Occipital lobe (tissue), 2 donors: ENCODE data around the gene APC2. TPM values are rescaled to one million over a fixed set of nuclear protein-coding genes. Genes with fewer than 3 reads are reported as not detected.
"Not testable (repeated sequence)": the region's sequence is repeated elsewhere in the genome, so short reads cannot be mapped to it uniquely, and the experiment has no call there.

Experiments used
- DNase-seq: peaks from one replicate; lab custom pipeline; 2025; lab: John Stamatoyannopoulos, UW
- total RNA-seq: library from RNA; depleted of rRNA; stranded (reverse); fragments of >200 nt; gene quantifications from one replicate; pipeline ENCODE4 v1.2.3, GENCODE V29; 2014

APC2 gene
- total RNA-seq, 1 donor from 2014 or later: 141 TPM

DNA sequence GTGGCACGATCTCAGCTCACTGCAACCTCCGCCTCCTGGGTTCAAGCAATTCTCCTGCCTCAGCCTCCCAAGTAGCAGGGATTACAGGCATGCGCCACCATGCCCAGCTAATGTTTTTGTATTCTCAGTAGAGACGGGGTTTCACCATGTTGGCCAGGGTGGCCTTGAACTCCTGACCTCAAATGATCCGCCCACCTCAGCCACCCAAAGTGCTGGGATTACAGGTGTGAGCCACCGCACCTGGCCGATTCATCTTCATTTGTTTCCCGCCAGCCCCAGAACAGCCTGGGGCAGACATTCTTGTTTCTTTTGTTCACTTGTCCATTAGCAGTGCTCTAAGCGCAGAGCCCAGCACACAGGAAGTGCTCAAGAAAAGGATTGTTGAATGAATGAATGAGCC lies 27.1 kb downstream of the APC2 start:
- DNase-seq: not testable (repeated sequence)

DNA sequence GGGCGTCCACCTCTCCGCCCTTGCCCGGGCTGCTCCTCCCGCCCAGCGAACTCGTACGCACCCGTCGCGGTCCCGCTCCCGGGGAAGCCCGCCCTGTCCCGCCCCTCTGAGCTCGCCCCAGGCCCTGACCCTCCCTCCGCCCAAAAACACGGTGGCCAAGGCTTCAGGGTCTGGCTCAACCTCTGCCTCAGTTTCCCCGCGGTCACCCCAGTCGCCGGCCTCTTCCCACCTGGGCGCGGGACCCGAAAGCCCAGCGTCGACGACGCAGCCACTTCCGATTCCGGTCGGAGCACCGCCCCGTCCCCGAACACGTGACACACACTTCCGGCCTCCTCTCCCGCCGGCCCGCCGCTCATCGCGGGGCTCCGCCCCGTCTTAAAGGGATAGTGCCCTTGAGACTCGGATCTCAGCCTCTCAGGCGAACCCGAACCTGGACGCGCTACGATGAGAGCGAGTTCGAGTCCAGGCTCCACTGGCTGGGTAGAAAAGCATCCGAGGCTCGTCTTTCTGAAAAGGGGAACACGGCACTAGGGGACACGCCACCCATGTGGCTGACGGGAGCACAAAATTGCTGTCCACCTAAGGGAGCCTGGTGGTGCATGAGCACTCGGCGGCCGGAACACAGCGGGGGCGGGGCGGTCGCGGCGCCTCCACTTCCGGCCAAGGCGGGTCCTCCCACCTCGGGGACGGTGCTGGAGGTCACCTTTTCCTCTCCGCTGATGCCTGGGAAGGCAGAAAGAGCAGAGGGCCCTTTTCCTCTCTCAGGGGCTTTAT lies 29.2 kb downstream of the APC2 start, which contains the start of gene C19orf25:
C19orf25 (minus strand) TSS at position 282 of the 774 bp plus-strand sequence. CDS start 312 bp downstream, outside the sequence.
- DNase-seq: peak; percentile 85

DNA sequence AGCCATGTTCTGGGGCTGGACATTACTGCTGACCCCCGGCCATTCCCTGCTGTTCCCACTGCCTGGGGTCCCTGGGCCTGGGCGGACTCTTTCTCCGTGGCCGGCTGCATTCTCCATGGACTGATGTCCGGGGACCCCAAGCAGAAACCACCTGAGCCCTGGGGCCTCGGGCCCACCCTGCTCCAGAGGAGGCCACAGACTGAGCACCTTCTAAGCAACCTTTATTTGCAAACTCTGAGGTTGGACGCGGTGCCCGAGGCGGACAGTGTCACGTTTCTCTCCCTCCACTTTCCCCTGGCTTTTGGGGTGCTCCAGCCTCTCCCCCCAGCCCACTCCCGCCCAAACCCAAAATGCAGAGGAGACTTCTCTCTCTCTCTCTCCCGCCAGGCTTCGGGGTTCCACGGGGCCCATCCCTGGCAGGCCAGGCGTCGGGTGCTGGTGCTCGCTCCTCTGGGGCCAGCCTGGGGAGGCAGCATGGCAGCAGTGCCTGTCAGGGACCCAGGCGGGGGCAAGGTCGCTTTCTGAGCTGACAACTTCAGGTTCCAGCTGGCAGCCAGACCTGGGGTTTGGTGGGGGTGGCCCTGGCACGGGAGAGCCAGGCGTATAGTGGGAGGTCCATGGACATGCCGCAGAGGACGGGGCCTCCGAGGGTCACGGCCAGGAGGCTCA lies 31.4 kb downstream of the APC2 start:
- DNase-seq: no peak

DNA sequence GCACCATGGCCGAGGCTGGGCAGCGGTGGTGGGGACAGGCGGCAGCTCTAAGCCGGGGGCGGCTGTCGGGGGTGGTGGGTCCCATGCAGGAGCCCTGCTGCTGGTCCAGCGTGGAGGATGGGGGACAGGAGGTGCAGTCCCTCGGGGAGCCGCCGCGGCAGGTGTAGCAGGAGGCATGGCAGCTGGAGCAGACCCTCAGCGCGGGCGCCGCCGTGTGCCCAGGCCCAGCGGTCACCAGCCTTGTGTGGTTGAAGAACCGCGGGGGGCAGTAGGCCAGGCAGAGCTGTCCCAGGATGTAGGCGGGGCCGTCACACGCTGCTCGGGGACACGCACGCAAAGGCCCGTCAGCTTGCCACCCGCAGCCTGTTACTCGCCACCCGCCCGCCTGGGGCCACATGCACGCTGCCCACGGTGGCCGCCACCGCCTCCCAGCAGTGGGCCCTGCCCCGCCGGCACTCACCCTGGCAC lies 32.0 kb downstream of the APC2 start:
- DNase-seq: no peak

DNA sequence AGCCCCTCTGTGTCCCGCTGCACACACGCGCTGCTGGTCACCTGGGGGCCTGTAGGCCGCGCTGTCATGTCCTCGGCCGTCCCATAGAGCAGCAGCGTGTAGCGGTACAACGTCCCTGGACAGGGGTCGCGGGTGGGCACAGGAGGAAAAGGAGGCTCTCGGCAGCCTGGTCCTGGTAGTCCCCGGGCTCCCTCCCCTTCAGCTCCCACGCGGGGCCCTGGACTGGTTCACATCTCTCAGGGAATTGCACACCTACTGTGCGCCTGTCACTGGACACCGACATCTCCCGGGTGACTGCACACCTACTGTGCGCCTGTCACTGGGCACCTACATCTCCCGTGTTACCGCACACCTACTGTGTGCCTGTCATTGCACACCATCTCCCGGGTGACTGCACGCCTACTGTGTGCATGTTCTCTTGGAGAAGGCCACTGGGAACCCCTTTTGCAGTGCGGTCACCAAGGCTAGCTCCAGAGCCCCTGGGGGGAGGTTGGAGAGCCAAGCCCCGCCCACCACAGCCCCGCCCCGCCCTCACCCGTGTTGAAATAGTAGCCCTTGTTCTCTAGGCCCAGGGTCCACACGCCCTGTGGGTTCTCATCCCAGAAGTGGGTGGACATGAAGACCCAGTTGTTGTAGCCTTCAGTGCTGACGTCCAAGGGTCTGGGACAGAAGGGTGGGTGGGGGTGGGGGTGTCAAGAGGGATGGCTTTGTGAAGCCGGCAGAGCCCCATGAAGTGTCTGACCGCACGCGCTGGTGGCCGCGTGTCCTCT lies 32.6 kb downstream of the APC2 start:
- no peak for DNase-seq

DNA sequence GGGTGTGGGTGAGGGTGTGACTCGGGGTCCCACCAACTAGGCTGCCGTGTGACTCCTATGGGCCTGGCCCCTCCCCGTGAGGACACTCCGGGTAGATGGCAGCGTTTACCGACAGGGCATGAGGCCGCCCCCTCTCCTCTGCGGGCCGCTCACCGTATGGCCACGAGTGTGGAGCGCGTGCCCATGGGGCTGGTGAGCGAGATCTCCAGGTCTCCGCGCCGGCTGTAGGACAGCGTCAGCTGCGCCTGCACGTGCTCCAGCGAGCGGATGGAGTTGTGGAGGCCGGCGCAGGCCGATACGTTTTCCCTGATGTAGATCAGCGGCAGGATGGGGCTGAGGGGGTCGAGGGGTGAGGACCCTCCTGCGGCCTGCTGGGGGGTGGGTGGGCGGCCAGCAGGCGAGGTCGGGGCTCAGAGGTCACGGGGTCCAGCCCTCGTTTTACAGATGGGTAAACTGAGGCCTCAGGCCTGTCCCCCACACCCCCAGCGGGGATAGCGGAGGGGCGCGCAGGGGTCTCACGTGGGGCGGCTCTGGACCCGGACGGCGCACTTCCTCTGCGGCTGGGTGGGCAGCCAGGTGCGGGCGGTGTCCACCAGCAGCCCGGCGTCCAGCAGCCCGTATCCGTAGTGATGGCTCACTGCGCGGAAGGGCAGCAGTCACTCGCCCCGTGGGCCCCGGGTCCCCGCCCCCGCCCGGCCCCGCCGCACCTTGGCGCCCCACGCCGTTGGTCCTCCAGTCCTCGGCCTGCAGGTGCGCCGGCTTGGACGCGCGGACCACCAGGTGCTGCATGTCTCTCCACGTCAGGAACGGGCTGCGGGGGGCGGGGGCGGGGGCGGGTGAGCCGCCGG lies 33.4 kb downstream of the APC2 start:
- no peak for DNase-seq

DNA sequence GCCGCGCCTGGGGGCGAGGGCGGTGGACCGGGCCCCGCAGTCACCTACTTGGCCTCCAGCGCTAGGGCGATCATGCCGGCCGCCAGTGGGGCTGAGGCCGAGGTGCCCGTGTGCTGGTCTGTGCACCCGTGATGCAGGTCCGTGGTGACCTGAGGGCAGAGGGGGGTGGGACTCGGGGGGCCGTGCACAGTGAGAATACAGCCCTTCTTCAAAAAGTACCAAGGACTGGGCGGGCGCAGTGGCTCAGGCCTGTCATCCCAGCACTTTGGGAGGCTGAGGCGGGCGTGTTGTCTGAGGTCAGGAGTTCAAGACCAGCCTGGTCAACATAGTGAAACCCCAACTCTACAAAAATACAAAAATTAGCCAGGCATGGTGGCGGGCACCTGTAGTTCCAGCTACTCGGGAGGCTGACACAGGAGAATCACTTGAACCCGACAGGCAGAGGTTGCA lies 34.1 kb downstream of the APC2 start:
- no peak for DNase-seq

DNA sequence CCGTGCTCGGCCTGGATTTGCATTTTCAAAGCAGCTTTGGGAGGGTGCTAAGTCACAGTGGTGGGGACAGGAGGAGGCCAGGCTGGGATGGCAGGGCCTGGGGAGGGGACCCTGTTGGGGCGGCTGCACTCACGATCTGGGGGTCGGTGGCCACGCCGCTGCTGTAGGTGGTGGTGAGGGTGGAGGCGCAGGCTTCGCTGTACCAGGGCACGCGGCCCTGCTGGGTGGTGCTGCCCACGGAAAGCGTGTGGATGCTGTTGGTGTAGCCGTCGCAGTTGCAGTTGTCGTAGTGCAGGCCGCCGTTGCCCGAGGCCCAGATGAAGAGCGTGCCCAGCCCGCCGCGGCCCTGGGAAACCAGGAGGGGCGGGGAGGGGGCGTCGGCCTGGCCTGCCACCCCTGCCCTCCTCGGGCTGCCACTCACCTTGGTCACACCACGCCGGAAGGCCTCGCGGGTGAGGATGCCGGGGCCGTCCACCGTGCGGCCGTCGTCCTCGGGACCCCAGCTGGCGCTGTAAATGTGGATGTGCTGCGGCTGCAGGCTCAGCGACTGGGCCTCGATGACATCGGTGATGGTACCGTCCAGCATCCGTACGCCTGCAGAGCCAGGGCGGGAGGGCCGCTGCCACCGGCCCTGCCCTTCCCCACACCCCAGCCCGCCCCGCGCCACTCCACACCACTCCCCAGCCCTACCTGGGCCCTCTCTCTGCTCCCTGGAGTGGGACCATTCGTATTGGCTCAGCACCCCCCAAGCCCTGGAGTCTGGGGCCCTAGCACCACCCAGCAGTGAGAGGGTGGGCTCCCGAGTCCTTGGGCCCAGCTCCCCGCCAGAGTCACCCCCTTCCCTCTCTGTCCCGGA lies 37.0 kb downstream of the APC2 start:
- DNase-seq: no peak

DNA sequence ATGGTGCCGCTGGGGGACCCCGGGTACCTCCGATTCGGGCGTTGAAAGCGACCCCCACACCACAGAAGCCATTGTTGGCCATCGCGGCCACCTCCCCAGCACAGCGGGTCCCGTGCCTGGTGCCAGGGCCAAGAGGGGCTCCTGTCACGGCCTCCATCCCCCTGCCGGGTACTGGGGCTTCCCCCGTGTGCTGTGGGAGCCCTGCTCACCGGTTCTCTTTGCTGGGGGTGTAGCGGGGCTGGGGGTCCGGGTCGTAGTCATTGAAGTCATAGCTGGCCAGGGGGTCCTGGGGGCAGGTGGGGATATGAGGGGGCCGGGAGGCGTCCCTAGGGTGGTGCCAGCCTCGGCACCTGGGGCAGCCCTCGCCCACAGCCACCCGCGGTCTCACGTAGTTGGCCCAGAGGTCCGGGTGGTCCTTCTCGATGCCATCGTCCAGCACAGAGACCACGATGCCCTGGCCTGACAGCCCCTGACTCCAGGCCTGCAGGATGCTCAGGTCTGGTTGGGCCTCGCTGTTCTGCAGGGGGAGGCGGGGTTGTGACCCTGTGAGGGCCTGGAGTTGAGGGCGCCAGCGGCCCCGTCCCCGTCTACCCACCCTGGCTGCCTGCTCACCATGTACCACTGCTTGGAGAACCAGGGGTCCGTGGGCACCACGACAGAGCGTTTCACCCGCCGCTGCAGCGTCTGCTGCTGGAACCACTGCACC lies 37.8 kb downstream of the APC2 start:
- no peak for DNase-seq

DNA sequence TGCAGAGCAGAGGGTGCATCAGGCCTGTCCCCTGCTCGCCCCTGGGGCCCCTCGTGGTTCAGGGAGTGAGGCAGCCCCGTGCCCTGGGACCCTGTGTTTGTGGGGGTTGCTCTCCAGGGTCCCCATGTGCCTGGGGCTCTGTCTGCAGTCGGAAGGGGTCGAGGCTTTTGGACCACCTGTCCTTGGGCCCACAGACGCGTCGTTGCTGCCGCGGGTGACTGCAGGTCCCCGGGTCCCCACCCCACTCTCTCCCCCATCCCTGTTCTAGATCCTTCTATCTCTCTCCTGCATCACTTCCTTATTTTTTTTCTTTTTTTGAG lies 38.3 kb downstream of the APC2 start:
- no peak for DNase-seq

DNA sequence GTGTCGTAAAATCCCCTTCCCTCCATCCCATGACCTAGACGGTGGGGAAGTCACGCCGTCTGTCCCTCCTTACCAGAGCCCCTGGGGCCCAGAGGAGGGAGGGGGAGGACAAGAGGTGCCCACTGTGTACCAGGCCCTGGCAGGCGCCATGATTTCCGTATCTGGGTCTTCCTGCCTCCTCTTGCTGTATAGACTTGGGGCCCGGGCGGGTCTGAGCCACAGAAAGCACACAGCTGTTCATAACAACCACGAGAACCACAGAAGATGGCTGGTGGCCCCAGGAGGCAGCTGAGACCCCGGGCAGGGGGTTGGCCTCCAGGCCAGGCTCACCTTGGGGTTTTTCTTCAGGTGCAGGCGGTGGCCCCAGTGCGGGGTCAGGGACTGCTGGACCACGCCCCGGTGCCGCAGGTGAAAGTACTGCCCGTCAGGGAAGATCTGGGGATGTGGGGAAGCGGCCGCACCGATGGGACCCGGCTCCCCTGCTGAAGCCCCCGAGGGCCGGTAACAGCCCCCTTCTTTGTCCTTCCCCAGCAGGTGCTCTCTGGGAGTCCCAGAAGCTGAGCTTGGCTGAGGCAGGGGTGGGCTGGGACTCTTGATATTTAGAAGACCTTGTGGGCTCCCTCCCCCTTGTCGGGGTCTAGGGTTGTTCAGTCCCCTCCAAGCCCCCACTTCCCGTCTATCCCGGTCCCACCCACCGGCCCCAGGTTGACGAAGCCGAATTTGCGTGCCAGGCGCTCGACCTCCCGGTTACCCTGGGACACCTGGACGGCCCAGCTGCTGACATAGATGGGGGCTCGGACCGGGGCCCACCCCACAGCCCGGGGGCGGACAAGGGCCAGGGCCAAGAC lies 39.8 kb downstream of the APC2 start:
- no peak for DNase-seq

DNA sequence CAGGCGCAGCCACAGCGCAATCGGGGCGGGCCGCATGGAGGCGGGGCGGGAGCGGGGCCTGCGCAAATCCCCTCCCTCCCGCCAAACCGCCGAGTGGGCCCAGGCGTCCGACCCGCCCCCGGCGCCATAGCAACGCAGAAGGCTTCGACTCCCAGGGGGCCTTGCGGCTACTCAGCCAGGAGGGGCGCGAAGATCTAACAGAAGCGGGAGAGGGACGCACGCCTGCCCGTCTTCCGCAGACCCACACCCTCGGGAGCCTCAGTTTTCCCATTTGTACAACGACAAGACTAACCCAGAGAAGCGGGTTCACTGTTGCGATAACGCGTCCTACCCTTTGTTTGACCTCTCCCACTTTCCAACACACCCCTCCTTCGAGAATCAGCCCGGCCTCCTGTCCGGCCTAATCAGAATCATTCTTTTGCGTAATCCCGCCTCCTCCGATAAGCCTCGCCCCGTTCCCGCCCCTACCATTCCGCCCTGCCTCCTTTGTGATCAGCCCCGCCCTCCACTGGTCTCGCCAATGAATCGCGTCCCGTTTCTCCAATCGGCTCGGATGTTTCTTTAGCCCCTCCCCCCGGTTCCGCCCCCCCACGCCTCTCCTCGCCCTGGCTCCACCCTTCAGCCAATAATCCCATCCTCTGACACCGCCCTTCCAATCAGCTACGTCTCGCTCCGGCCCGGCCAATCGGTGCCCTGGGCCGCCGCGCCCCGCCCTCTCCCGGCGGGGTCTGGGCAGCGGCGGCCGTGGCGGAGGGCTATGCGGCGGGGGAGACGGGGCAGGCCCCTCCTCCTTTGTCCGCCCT lies 40.6 kb downstream of the APC2 start, which contains the start of gene PCSK4:
PCSK4 (minus strand) TSS at position 40 of the 803 bp plus-strand sequence; CDS start at position 36, 4 bp downstream.
- peak; percentile 100 for DNase-seq

DNA sequence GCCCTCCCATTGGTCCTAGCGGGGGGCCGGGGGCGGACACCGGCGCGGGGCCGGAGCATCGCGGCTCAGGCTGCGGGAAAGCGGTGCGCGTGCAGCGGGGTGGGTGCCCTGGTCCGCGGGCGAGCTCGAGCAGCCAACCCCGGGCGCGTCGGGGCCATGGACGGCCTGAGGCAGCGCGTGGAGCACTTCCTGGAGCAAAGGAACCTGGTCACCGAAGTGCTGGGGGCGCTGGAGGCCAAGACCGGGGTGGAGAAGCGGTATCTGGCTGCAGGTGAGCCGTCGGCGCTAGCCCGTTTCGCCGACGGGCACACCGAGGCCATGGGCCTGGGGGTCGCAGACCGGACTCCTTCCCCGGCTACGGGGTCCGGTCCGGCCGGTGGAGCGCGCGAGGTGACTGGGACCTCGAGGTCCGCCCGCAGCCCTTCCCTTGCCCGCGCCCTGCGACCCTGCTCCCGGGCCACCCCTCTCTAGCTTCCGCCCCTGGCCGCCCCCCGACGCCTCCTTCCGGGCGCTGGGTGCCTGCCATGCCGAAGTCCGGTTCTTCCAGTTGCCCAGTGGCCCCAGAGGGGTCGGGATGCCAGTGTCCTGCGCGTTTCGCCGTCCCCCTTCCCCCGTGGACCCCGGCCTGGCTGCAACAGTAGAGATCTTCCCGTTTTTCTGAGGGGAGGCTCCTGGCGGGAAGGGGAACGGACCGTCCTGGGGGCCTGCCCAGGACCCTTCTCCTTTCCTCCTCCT lies 41.4 kb downstream of the APC2 start, which contains the start of gene REEP6:
REEP6 (plus strand) TSS at position 68 of the 735 bp plus-strand sequence; CDS start at position 157, 89 bp downstream.
- no peak for DNase-seq

DNA sequence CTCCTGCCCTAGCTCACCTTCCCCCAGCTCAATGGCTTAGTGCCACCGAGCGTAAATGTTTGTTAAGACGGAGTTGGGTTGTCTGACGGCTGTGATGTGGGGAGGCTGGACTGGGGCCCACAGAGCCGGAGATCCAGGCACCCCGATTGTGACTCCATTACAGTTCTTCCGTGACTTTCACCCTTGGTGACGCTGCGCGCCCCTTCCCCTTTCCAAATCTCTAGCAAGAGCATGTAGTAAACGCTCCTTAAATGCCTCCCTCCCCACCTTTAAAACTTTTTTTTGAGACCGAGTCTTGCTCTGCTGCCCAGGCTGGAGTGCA lies 41.9 kb downstream of the APC2 start:
- DNase-seq: no peak

DNA sequence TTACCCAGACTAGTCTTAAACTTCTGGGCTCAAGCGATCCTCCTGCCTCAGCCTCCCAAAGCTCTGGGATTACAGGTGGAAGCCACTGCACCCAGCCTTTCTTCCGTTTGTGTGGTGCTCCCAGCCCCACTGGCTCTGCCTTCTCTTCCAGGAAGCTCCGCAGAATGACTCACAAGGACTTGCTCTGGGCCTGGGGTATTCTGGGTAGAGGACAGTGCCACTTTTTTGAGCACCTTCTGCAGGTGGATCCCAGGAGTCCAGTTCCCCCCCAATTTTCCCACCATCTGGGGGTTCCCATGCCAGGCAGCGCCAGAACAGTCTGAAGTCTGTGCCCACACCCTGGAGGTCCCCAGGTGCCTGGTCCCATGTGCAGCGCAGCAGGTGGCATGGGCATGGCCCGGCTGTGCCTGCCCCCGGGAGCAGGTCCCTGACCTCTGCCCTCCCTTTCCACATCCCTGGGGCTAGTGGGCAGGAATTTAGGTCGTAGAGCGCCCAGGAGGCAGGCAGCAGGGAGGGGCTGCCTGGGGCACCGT lies 42.6 kb downstream of the APC2 start:
- DNase-seq: no peak

DNA sequence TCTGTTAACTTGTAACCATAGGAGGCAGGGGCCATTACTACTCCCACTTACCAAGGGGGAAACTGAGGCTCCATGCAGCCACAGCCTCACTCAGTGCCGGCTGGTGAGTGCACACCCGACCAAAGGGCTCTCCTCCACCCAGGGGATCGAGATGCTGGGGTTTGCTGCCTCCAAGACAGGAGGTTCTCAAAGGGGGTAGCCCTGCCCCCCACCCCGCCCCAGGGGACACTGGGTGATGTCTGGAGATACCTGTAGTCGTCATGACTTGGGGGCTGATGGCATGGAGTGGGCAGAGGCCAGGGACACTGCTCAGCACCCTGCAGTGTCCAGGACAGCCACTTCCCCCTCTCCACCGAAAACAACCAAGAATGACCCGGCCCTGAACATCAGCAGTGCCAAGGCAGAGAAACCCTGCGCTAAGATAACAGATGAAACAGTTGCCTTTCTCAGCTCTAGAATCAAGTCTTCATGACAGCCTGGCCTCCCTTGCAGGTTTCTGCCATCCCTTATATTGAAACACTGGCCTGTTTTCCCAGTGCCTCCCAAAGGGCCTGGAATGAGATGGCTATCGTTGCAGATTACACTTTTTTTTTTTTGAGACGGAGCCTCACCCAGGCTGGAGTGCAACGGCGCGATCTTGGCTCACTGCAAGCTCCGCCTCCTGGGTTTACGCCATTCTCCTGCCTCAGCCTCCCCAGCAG lies 44.3 kb downstream of the APC2 start:
- no peak for DNase-seq
